ENCODE data around the gene NEDD4L. TPM values are rescaled to one million over a fixed set of nuclear protein-coding genes. Genes with fewer than 3 reads are reported as not detected.
"Not testable (repeated sequence)": the region's sequence is repeated elsewhere in the genome, so short reads cannot be mapped to it uniquely, and the experiment has no call there.

The NEDD4L gene
- polyA plus RNA-seq, 1 of the 3 experiments (the other 2 are of a cell fraction), result 13.2 TPM

DNA sequence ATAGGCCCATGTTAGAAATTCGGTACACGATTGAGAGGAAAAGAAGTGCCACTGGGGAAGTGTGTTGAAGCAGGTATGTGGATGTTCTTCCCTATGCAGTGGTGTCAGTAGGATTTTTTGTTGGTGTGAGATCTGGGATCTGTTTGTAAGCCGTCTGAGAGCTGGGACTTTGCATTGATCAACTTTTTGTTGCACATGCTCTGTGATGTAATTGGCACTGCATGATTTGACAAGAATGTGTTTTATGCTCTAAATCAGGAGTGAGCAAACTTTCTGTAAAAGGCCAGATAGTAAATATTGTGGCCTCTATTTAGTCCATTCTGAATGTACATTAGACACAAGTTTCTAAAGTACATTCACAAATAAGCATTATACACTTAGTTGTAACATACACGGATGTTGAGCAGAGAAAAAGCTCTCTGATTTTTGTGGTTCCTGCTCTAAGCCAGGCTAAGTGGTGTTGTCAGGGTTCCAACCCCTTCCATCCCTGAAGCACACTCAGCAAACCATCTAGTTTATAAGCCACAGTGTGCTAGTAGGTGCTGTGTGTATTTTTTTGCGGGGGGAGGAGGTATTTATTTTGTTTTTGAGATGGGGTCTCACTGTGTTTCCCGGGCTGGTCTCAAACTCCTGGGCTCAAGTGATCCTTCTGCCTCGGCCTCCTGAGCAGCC, 235.6 kb downstream of the NEDD4L start:
- no peak for DNase-seq
- Histone ChIP-seq H3K36me3 (replicated peaks in 1 of 2; ENCODE audit: control insufficient read depth in 1 of 2, insufficient read depth in 2 of 2, low read length in 1 of 2) (no peaks in the 10 kb centered on the region), H3K4me1 (ENCODE audit: control insufficient read depth in 1 of 2, insufficient read depth in 2 of 2, low read depth in 1 of 2, low read length in 1 of 2) (peaks cover 0 to 3% of the 10 kb centered on the region in 2 experiments; a peak in 1 of 4 replicates), H2AFZ (ENCODE audit: low read depth) (no peak overlapping the region), H4K20me1 (ENCODE audit: insufficient read depth) (no peaks in the 10 kb centered on the region), H3K4me3 (ENCODE audit: low read depth in 2 of 2, low read length in 1 of 2) (no peak overlapping the region), H3K27ac (ENCODE audit: low read depth in 2 of 2, low read length in 1 of 2) (no peak overlapping the region), H3K79me2 (ENCODE audit: insufficient read depth) (no peaks in the 10 kb centered on the region), H3K9me2 (no peaks in the 10 kb centered on the region), H3K9ac (no peak overlapping the region), H3K27me3 (ENCODE audit: insufficient read depth) (no peaks in the 10 kb centered on the region), H3K9me3 (no peaks in the 10 kb centered on the region), H3F3A (replicated peaks; ENCODE audit: insufficient read depth) (no peaks in the 10 kb centered on the region), H3K4me2 (no peak overlapping the region)
- no peak for TF ChIP-seq TAF1 (IDR thresholded peaks at IDR 0.05; ENCODE audit: borderline replicate concordance, low read depth, low read length)
- no peak for TF ChIP-seq POLR2AphosphoS5 (IDR thresholded peaks at IDR 0.05; ENCODE audit: low read depth, low read length)
- TF ChIP-seq RFX5 (IDR thresholded peaks at IDR 0.05; ENCODE audit: low read length), result no peak
- TF ChIP-seq TCF12 (IDR thresholded peaks at IDR 0.05), result no peak
- TF ChIP-seq, protein P1, sequence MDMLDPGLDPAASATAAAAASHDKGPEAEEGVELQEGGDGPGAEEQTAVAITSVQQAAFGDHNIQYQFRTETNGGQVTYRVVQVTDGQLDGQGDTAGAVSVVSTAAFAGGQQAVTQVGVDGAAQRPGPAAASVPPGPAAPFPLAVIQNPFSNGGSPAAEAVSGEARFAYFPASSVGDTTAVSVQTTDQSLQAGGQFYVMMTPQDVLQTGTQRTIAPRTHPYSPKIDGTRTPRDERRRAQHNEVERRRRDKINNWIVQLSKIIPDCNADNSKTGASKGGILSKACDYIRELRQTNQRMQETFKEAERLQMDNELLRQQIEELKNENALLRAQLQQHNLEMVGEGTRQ (IDR thresholded peaks at IDR 0.05; ENCODE audit: borderline replicate concordance, low read depth, low read length), result no peak
- no peak for TF ChIP-seq YY1 (IDR thresholded peaks at IDR 0.05; ENCODE audit: low read depth)
- TF ChIP-seq, protein P2, sequence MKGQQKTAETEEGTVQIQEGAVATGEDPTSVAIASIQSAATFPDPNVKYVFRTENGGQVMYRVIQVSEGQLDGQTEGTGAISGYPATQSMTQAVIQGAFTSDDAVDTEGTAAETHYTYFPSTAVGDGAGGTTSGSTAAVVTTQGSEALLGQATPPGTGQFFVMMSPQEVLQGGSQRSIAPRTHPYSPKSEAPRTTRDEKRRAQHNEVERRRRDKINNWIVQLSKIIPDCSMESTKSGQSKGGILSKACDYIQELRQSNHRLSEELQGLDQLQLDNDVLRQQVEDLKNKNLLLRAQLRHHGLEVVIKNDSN (IDR thresholded peaks at IDR 0.05; ENCODE audit: borderline replicate concordance, low read depth), result no peak
- no peak for TF ChIP-seq ELF1 (IDR thresholded peaks at IDR 0.05)
- no peak for TF ChIP-seq CHD2 (IDR thresholded peaks at IDR 0.05; ENCODE audit: low read length, partially characterized antibody)
- no peak for TF ChIP-seq FOSL2 (IDR thresholded peaks at IDR 0.05; ENCODE audit: borderline replicate concordance, low read depth)
- no peak for TF ChIP-seq FOXM1 (IDR thresholded peaks at IDR 0.05; ENCODE audit: low read depth)
- no peak for TF ChIP-seq GABPA (IDR thresholded peaks at IDR 0.05; ENCODE audit: low read depth)
- no peak for TF ChIP-seq MXI1 (IDR thresholded peaks at IDR 0.05; ENCODE audit: low read depth, low read length)
- TF ChIP-seq RAD21 (IDR thresholded peaks at IDR 0.05; ENCODE audit: low read length), result no peak
- POLR2A ChIA-PET, result no interaction called here
- CTCF ChIA-PET, result no interaction called here
- WGBS (ENCODE audit: low lambda C conversion rate), result 92% methylated on average over 7 of the region's 7 CpGs

DNA sequence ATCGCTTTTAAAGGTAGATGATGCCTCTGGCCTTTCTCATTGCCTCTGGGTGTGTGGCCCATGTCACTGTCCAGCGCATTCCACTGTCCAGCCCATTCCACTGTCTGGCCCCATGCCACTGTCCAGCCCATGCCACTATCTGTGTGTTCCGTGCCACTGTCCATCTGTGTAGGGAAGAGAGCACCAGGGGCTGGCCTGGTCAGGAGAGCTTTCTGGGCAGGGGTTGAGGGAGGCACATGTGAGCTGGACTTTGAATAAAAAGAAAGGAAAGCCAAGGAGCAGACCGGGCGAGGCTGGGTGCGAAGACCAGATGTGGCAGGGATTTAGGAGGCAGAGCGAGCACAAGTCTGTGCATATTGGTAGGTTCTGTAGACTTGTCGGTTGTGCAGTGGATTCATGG, 236.2 kb downstream of the NEDD4L start:
- H3K9me2 ChIP-seq, result no peaks in the 10 kb centered on the region
- no peak overlapping the region for H3K9ac ChIP-seq
- DNase-seq, result no peak
- H4K20me1 ChIP-seq (ENCODE audit: insufficient read depth), result no peaks in the 10 kb centered on the region
- H2AFZ ChIP-seq (ENCODE audit: low read depth), result no peak overlapping the region
- no peak overlapping the region for H3K27ac ChIP-seq (ENCODE audit: low read depth in 2 of 2, low read length in 1 of 2)
- ChIA-PET CTCF (no interaction called here), POLR2A (no interaction called here)
- 91% methylated on average over 7 of the region's 8 CpGs for WGBS (ENCODE audit: low lambda C conversion rate)
- no peaks in the 10 kb centered on the region for H3F3A ChIP-seq (replicated peaks; ENCODE audit: insufficient read depth)
- no peak overlapping the region for H3K4me3 ChIP-seq (ENCODE audit: low read depth in 2 of 2, low read length in 1 of 2)
- no peaks in the 10 kb centered on the region for H3K79me2 ChIP-seq (ENCODE audit: insufficient read depth)
- TF ChIP-seq, protein P3, sequence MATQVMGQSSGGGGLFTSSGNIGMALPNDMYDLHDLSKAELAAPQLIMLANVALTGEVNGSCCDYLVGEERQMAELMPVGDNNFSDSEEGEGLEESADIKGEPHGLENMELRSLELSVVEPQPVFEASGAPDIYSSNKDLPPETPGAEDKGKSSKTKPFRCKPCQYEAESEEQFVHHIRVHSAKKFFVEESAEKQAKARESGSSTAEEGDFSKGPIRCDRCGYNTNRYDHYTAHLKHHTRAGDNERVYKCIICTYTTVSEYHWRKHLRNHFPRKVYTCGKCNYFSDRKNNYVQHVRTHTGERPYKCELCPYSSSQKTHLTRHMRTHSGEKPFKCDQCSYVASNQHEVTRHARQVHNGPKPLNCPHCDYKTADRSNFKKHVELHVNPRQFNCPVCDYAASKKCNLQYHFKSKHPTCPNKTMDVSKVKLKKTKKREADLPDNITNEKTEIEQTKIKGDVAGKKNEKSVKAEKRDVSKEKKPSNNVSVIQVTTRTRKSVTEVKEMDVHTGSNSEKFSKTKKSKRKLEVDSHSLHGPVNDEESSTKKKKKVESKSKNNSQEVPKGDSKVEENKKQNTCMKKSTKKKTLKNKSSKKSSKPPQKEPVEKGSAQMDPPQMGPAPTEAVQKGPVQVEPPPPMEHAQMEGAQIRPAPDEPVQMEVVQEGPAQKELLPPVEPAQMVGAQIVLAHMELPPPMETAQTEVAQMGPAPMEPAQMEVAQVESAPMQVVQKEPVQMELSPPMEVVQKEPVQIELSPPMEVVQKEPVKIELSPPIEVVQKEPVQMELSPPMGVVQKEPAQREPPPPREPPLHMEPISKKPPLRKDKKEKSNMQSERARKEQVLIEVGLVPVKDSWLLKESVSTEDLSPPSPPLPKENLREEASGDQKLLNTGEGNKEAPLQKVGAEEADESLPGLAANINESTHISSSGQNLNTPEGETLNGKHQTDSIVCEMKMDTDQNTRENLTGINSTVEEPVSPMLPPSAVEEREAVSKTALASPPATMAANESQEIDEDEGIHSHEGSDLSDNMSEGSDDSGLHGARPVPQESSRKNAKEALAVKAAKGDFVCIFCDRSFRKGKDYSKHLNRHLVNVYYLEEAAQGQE (IDR thresholded peaks at IDR 0.05; ENCODE audit: low read depth, low read length), result 0 out of 2 replicates have a peak, but pooled peaks have one; percentile 9
- TF ChIP-seq, protein P1 (IDR thresholded peaks at IDR 0.05; ENCODE audit: borderline replicate concordance, low read depth, low read length), result no peak
- no peaks in the 10 kb centered on the region for H3K36me3 ChIP-seq (replicated peaks in 1 of 2; ENCODE audit: control insufficient read depth in 1 of 2, insufficient read depth in 2 of 2, low read length in 1 of 2)
- no peaks in the 10 kb centered on the region for H3K27me3 ChIP-seq (ENCODE audit: insufficient read depth)
- H3K4me1 ChIP-seq (ENCODE audit: control insufficient read depth in 1 of 2, insufficient read depth in 2 of 2, low read depth in 1 of 2, low read length in 1 of 2), result peaks cover 0 to 3% of the 10 kb centered on the region in 2 experiments; a peak in 1 of 4 replicates
- no peak overlapping the region for H3K4me2 ChIP-seq
- H3K9me3 ChIP-seq, result no peaks in the 10 kb centered on the region

DNA sequence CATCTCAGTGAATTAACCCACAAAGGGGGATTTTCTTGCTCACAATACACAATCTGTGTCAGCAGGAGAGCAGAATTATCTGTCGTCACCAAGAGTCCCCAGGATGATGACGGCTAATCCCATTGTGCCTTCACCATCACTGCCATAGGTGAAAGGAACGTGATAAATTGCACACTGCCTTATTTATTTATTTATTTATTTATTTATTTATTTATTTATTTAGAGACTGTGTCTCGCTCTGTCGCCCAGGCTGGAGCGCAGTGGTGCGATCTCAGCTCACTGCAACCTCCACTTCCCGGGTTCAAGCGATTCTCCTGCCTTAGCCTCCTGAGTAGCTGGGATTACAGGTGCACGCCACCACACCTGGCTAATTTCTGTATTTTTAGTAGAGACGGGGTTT, 238.8 kb downstream of the NEDD4L start:
- POLR2A ChIA-PET, result not testable (repeated sequence)

More for the DNA sequence above, 238.8 kb downstream of the NEDD4L start:
- H3F3A ChIP-seq (replicated peaks; ENCODE audit: insufficient read depth); H3K4me3 ChIP-seq (ENCODE audit: low read depth in 2 of 2, low read length in 1 of 2); H3K36me3 ChIP-seq (replicated peaks in 1 of 2; ENCODE audit: control insufficient read depth in 1 of 2, insufficient read depth in 2 of 2, low read length in 1 of 2); H3K27ac ChIP-seq (ENCODE audit: low read depth in 2 of 2, low read length in 1 of 2); H3K9me2 ChIP-seq; H3K4me2 ChIP-seq; H4K20me1 ChIP-seq (ENCODE audit: insufficient read depth); H3K4me1 ChIP-seq (ENCODE audit: control insufficient read depth in 1 of 2, insufficient read depth in 2 of 2, low read depth in 1 of 2, low read length in 1 of 2); H3K79me2 ChIP-seq (ENCODE audit: insufficient read depth); H3K27me3 ChIP-seq (ENCODE audit: insufficient read depth); H3K9me3 ChIP-seq; H3K9ac ChIP-seq; CTCF ChIA-PET; H2AFZ ChIP-seq (ENCODE audit: low read depth); DNase-seq: not testable (repeated sequence)
- WGBS (ENCODE audit: low lambda C conversion rate), result 94% methylated on average over 11 of the region's 11 CpGs

All from SK-N-SH (cell line).